Muscle of arm (tissue), 14 donors: ENCODE results near the gene P4HA2. TPM values are rescaled to one million over a fixed set of nuclear protein-coding genes. Genes with fewer than 3 reads are reported as not detected.

Source experiments
- DNase-seq: peaks from one replicate; pipeline ENCODE4 v3.0.0-alpha.2; 2013
- long read RNA-seq, 11 donors: transcript quantifications; one replicate each; lab custom pipeline, GENCODE V29; 2026
- polyA plus RNA-seq, 12 donors: library from polyadenylated mRNA; unstranded; fragments of 120-200 nt; gene quantifications; one replicate each; pipeline ENCODE4 v1.2.1, GENCODE V29; 2013; ENCODE audit not compliant: insufficient read length in 12 of 12

P4HA2 gene
- 10 to 100 TPM in 11 of 12 donors, not detected in 1; 31.0 to 87.0 (median 60.9) TPM for polyA plus RNA-seq
- long read RNA-seq, donor 1, partial matches to known transcripts: 0 of 2 reads
- long read RNA-seq, donor 1, other reads (novel, unspliced or antisense): 0 of 2 reads
- long read RNA-seq, donor 2, transcript P4HA2-202 (15 exons, 2,313 nt): major isoform, 12 of 21 reads
- long read RNA-seq, donor 2, partial matches to known transcripts: 0 of 21 reads
- long read RNA-seq, donor 2, other reads (novel, unspliced or antisense): 5 of 21 reads
- long read RNA-seq, donor 3, transcript P4HA2-202 (15 exons, 2,313 nt): major isoform, 8 of 12 reads
- long read RNA-seq, donor 3, partial matches to known transcripts: 0 of 12 reads
- long read RNA-seq, donor 3, other reads (novel, unspliced or antisense): 0 of 12 reads
- long read RNA-seq, donor 4, partial matches to known transcripts: 0 of 6 reads
- long read RNA-seq, donor 4, other reads (novel, unspliced or antisense): 0 of 6 reads
- long read RNA-seq, donor 5, transcript P4HA2-202 (15 exons, 2,313 nt): major isoform, 13 of 22 reads
- long read RNA-seq, donor 5, partial matches to known transcripts: 0 of 22 reads
- long read RNA-seq, donor 5, other reads (novel, unspliced or antisense): 5 of 22 reads
- long read RNA-seq, donor 6, transcript P4HA2-202 (15 exons, 2,313 nt): major isoform, 6 of 8 reads
- long read RNA-seq, donor 6, partial matches to known transcripts: 0 of 8 reads
- long read RNA-seq, donor 6, other reads (novel, unspliced or antisense): 0 of 8 reads
- long read RNA-seq, donor 7, partial matches to known transcripts: 15 of 27 reads
- long read RNA-seq, donor 7, other reads (novel, unspliced or antisense): 10 of 27 reads
- long read RNA-seq, donor 8, transcript P4HA2-202 (15 exons, 2,313 nt): major isoform, 6 of 15 reads
- long read RNA-seq, donor 8, transcript P4HA2-216 (3 exons, 456 nt): minor isoform, 5 of 15 reads
- long read RNA-seq, donor 8, partial matches to known transcripts: 0 of 15 reads
- long read RNA-seq, donor 8, other reads (novel, unspliced or antisense): 0 of 15 reads
- long read RNA-seq, donor 9, transcript P4HA2-202 (15 exons, 2,313 nt): major isoform, 8 of 94 reads
- long read RNA-seq, donor 9, partial matches to known transcripts: 77 of 94 reads
- long read RNA-seq, donor 9, other reads (novel, unspliced or antisense): 6 of 94 reads
- long read RNA-seq, donor 10, transcript P4HA2-202 (15 exons, 2,313 nt): major isoform, 7 of 10 reads
- long read RNA-seq, donor 10, partial matches to known transcripts: 0 of 10 reads
- long read RNA-seq, donor 10, other reads (novel, unspliced or antisense): 0 of 10 reads
- long read RNA-seq, donor 11, transcript P4HA2-202 (15 exons, 2,313 nt): major isoform, 8 of 10 reads
- long read RNA-seq, donor 11, partial matches to known transcripts: 0 of 10 reads
- long read RNA-seq, donor 11, other reads (novel, unspliced or antisense): 0 of 10 reads

DNA sequence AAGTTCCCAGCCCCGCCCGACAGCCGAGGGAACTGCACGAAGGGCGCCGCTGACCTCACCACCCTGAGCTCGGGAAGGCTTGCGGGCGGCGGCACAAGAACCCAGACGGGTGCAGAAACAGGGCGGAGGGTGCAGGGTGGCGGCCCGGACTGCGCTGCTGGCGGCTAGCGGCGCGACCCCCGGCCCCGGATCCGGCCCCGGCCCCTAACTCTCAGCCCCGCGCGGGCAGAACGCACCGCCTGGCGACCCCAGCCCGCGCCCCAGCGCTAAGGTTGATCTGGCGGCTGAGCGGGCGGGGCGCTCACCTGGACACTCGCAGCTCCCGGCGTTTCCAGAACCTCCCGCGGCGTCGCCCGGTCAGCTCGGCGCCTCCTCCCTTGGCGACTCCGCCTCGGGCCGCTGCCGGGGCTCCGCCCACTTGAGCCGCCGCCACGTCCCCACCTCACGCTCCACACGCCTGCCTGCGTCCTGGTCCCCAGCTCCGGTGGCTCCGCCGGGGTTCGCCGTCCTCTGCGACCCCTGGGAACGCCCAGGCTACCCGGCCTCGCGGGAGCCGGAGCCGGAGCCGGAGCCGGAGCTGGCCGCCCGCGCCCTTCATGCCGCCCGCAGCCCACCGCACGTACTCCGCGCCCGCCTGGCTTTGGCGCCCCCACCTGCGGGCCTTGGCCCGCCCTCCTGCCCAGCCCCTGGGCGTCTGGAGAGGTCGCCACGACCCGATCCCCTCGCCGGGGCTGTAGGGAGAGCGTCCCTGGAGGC is at the start of gene P4HA2:
Gene P4HA2, minus strand, starts transcription at position 369 of the 756 bp plus-strand sequence. CDS start 9,227 bp downstream, outside the sequence.
- peak; percentile 82 for DNase-seq

DNA sequence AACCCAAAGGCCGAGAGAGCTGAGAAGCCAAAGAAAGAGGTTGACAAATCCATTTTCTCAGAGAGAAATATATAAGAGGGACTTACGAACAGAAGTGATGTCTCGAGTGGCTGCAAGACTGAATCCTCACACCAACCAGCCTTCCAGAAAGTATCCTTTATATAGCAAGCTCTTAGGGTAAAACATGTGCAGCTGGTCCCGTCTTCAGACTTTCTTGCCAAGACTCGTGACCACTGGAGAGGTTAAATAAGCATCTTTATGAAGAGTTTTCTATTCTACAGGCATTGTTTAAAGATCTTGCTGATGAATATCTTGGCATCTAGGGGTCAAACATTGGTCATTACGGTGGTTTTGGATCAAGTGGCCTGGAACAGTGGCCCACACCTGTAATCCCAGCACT is 49.6 kb upstream of the P4HA2 start:
- DNase-seq: peak; percentile 44

DNA sequence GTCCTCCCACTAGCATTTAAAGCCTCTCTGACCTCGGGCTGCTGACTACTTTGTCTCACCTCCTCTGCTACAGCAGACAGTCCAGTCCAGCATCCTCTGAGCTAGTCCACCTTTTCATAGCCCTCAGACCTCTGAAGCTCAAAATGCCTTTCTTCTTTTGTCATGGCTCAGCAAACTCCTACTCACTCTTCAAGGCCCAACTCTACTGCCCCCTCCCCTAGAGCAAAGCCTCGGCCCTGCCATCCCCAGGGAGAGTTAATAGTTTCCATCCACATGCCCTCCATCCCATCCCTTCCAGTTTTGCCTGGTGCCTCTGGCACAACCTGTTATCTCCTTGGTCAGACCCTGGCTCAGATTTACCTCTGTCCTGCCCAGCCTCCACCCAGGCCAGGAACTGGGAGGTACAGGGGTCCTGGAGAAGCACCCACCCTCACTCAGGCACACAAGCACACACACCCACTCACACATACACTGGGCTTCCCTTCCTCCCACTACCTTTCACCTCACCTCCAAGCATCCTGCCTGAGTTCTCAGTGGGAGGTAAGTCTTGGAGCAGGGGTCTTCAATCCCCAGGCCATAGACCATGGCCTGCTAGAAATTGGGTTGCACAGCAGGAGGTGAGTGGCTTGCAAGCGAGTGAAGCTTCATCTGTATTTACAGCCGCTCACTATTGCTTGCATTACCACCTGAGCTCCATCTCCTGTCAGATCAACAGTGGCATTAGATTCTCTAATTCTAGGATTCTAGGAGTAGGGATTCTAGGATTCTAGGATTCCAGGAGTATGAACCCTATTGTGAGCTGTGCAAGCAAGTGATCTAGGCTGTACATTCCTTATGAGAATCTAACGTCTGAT is 47.9 kb upstream of the P4HA2 start:
- DNase-seq: no peak

DNA sequence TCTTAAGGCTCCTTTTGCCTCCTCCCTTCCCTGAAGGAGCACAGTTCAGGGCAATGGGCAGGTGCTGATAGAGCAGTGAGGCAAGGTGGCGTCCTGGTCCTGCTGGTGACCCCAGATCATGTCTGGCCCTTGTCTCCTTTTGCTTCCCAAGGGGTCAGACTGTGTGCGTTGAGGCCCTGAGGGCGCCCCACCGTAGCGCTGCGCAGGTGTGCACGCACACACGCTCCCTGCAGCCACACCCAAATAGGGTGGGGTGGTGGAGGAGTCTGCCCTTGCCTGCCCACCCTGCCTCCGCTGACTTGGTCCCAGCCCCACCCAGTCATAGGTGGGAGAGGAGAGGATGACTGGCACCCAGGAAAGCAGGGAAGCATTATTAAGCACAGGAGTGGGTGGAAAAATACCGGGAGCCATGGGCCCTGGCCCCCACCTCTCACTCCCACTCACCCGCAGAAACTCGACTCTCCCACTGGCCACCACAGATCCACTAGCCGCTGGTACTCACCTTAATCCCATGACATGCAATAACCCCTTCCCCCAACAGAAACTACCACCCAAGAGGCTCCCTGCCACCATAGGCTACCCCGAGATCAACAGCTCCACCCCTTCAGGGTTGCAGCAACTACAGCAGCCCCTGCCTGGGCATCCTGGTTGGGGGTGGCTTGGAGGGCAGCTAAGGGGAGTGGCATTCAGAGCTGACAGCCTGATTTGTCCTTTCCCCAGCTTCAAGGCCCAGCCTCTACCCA is 46.6 kb upstream of the P4HA2 start:
- no peak for DNase-seq

DNA sequence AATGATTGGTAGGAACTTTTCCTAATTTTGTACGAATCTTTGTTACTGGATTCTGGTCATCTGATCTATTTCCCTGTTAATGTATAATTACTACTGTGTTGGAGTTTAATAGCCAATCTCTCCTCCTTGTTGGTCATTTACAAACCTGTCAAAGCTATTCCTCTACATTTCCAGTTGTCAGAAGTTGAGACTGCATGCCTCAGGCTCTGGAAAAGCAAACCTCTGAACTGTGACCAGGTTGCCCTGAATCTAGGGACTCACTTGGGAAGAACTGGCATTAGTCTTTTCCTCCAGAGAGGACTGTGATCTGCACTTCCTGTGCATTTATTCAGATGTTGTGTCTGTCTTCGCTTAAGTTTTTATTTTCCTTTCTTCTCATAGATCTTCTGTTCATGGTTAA is 46.0 kb upstream of the P4HA2 start:
- DNase-seq: no peak

DNA sequence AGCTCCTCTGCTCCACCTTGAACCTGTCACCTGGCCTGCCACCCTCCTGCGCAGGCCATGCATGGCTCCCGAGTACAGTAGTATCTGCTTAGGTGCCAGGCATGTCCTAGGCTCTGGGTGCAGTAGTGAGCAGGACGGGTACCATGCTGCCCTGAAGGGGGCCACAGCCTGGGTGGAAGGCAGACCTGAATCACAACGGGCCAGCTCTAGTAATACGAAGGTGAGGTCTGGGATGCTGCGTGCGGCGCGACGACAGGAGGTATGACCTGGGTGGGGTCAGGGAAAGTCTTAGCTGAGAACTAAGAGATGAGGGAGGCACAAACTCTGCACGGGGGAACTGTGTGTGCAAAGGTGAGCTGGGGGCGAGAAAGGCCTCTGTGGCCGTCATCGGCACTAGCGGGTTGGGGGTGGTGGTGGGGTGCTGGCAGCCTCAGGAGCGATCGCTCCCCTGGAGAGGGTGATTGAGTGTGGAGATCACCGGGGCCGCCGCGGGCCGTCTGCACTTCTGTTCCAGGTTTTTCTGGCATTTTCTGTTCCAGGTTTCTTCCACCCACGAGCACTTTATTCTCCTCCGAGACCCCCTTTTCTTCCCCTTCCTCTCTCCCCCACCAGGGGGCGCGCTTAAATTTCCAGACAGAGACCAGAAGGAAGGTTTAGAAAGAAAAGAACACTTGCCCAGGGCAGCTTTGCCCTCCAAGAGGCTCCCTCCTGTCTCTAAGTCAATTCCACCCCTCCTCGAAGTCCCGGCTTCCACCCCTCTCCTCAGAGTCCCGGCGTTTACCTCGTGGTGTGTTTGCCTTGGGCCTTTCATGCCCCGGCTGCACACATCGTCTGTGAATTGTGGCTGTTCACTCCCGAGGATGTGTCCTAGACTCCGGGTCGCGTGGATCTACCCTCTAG is 44.9 kb upstream of the P4HA2 start:
- peak; percentile 63 for DNase-seq

DNA sequence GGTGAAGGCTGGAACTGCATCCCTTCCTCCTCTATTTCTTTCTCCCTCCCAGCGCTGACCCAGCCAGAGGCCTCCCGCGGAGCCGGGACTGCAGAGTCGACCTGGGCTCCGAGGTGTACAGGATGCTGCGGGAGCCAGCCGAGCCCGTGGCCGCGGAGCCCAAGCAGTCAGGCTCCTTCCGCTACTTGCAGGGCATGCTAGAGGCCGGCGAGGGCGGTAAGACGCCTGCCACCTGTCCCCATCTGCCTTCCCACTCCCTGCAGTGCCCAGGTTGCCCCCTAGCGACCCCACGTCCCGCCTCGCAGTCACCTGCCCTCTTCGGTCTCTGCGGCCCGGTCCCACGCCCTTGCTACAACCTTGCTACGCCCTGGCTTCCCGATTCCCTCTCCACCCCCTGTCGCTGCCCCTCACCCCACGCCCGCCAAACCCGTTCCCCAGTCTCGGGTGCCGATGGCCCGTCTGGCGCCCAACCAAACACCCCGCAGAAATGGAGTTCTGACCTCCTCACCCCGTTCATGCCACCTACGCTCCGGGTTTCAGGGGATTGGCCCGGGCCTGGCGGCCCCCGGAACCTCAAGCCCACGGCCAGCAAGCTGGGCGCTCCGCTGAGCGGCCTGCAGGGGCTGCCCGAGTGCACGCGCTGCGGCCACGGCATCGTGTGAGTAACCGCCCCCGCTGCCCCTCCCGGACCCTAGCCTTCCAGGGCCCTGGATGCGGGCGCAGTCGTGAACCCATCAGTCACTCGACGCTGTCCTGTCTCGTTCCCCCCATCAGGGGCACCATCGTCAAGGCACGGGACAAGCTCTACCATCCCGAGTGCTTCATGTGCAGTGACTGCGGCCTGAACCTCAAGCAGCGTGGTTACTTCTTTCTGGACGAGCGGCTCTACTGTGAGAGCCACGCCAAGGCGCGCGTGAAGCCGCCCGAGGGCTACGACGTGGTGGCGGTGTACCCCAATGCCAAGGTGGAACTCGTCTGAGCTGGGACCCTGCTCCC is 43.9 kb upstream of the P4HA2 start:
- DNase-seq: no peak

DNA sequence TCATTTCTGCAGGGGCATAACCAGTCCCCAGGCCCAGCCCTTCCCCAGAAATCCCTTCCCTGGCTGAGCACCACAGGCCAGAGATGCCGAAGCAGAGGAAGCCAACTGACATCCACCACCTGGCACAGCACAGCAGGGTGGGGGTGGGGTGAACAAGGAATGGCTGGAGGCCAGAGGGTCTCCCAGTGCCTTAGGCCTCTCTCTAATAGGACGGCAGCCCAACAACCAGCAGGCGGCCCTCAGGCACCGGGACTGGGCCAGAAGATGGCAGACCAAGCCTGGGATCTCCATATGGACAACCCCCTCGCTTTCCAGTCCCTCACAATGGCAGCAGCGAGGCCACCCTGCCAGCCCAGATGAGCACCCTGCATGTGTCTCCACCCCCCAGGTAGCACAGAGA is 43.1 kb upstream of the P4HA2 start:
- no peak for DNase-seq

DNA sequence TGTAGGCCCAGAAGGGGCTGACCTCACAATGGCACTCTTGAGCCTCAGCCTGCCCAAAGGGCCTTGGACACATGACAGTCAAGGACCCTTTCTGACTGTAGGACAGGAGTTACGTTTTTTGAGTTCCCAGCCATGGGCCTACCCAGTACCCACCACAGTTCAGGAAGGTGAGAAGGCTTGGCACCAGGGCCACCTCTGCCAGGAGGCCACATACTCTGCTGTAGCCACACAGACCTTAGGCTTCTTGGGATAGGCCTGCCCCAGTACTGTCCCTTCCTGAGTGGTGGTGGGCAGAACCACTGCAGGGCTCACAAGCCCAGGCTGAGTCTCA is 42.6 kb upstream of the P4HA2 start:
- DNase-seq: no peak

DNA sequence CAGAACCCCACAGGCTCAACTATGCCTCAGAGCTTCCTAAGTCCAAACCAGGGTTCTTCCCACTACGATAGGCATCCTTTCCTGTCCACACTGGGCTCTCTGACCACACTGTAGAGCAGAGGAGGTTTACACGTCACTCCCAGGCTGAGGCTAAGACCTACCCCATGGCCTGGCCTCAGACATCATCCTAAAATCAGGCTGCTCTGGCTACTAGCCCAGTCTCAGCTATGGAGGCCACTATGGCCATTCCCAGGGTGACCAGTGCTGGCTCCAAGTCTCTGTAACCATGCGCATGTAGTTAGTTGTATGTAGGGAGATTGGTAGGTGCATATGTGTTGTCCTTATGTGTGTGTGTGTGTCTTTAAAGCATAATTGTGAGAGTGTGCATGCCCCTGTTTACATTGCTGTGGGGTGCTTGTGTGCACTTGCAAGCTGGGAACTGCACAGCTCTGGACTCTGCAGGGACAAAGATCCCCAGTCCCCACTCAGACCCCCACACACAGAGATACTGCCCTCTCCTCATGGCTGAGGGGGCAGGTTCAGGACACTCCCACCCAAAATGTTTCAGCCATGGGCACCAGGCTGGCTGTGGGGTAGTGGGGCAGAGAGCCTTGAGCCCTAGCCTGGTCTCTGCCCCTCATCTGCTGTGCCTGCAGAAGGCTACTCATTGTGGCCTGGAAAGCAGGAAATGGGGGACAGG is 42.1 kb upstream of the P4HA2 start:
- DNase-seq: no peak

DNA sequence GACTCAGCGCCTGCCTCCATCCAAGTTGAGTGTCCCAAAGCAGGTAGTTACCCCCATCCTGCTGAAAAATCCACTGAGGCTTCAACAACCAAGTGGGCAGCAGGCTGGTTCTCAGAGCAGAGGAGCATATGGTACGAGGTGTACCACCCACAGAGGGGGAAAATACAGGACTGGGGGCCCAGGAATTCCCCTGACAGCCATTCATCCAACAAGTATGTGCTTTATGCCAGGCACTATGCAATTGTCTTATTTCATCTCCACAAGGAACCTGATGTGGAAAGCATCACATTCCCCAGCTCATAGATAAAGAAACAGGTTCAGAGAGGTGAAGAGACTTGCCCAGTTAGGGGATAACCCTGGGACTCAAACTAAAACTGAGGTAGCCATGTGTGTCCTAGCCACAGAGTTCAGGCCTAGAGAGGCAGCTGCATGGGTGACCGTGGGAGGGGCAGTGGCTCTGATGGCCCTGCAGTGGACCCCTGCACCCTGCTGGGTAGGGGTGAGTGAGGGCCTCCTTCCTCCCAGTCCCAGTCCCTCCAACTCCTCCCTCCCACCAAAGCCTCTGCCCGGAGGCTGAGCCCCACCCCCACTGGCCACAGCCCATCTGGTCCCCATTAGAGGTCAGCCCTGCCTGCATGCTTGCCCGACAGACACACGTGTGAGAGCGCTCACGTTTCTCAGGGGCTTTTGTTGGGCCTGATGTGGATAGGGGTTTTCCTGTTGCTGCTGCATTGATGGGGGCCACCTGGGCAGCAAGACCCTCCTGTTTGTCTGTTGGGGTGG is 41.3 kb upstream of the P4HA2 start:
- no peak for DNase-seq

DNA sequence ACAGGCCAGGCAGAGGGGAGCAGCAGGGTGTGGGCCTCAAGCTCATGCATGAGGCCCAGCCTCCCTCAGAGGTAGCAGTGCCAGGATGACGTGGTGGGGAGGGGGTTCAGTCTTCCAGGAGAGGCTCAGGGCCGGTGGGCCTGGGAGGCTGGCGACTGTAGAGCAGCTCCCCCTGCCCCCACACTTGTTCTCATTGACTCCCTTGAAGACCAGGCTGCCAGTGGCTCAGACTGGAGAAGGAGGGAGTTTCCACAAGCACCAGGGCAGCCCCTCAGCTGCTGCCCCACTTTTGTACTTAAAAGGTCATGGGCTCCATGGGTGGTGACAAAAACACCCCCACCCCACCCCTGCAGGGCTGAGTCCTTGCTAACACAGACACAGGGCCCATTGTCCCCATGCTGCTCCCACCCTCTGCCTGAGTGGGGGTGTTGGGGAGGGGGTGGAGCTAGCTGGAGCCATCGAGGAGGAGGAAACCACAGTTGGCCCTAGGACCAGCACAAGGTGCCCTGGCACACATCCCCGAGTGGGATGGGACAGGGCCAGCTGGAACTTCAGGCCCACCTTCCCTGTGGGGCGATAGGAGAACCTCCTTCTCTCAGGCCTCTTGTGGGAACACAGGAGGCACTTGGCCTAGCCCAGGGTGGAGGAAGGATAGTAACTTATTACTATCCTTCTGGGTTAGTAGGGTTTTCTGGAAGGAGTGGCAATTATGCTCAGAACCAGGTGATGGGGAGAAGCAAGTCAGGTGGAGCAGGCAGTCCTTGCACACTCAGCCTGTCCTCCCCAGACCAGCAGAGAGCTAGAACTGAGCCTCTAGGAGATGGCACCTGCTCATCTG is 40.5 kb upstream of the P4HA2 start:
- DNase-seq: no peak

DNA sequence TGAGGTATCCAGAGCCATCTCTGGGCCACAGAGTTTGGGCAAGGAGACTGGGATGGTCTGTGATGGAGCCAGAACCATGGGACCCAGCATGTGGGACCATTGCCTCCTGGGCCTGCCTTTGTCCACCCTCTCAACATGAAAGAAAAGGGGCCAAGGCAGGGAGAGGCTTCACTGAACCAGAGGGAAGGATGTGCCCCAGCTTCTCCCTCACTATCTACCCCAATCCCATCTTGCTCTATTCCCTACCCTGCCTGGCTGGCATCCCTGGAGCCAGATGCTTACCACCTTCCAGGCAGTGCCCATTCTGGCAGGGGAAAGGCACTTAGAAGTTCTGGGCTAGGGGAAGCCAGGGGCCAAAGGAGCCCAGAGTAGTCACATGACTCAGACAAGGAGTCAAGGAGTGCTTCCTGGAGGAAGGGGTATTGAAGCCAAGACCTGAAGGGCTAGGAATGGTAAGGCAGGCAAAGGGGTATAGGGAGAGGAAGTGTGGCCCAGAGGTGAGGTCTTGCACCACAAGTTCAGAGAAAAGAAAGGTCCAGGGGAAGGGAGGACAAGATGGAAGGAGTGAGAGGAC is 39.6 kb upstream of the P4HA2 start:
- DNase-seq: no peak

DNA sequence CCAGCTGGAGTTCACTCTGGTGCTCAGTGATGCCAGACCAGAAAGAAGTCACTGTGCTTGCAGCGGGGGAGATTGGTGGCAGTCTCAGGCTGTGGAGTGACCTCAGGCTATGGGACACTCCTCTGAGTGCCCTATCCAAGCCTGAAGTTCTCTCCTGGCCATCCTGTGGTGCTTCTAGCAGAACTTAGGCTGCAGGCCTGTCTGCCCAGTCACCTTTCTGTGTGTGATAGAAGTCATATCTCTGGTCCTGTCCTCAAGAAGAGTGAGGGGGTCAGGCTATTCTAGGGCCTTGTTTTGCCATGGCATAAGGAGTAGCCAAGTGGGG is 39.1 kb upstream of the P4HA2 start:
- DNase-seq: no peak
